ENCODE measurements around the gene MRPL51.
"Not testable (repeated sequence)": the region's sequence is repeated elsewhere in the genome, so short reads cannot be mapped to it uniquely, and the experiment has no call there.

Gene MRPL51

DNA sequence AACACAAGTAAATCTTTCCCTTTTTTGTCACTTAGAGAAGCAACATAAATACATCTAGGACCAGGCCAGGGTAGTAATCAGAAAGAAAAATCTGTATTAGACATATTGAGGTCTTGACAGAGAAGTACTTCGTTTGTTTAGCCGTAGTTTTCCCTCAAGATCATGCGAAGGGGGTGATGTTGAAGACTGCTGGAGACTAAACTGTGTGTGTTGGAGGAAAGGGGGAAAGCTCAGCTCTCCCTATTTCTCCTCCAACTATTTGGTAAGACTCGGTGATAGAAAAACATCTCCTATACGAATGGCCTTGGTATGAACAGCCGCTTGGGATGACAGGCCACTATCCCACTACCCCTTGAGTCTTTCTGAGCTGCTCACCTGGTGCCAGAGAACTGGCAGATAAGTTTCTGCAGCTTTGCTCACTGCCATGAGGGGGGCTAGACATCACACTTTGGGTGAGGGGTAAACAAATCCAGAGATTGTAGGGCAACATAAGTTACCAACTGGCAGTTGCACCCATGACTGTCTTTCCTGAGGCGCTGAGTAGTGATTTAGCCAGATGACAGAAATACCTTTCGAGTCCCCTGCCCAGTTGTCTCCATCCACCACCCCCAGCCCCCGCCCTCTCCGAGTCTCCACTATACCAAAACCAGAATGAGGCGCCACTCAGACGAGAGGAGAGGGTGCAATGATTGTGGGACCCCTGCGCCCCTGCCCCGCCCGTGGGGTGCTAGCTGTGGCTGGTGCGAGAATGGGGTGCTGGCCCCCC, 23.3 kb downstream of the MRPL51 start:
- in situ Hi-C loops (cut with HindIII; ENCODE audit: low pct_unique_long_range_greater_than_20kb, low sequenced_read_pairs): no loop called here
- DNase-seq (ENCODE audit: low read depth in 1 of 2, low spot score in 1 of 2): no peak

DNA sequence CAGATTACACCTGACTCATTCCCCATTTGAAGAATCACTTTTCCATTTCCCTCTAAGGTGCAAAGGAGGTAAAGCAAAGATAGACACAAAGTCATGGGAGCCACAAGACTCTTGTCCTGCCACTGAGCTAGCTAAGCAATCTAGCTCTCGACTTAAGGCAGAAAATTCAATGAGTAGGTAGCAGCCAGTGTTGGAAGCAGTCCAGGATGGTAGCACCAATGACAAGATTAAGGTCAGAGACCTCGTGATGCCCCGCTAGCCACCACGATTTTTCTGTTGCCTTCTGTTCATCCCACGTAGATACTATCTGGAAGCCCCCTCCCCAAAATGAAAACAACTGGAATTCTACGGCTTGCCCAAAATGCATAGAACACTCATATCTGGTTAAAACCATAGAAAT, 24.0 kb downstream of the MRPL51 start:
- no peak for DNase-seq (ENCODE audit: low read depth in 1 of 2, low spot score in 1 of 2)
- in situ Hi-C loops (cut with HindIII; ENCODE audit: low pct_unique_long_range_greater_than_20kb, low sequenced_read_pairs): no loop called here
- TF ChIP-seq JUND (IDR thresholded peaks at IDR 0.05; ENCODE audit: low read depth): no peak

More for the DNA sequence above, 23.3 kb downstream of the MRPL51 start:
- TF ChIP-seq JUND (IDR thresholded peaks at IDR 0.05; ENCODE audit: low read depth): no peak

DNA sequence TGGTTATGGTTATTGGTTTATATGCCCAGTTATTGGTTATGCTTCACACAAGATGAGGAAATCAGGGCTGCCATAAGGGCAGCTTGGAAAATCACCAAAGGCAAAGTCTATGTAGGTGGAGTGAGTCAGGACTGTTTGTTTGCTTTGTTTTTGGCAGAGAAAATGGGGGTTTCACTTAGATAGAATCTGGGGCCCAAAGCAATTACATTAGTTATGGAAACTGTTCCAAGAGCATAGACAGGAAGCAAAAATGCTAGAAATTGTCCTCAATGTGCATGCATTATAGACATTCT, 24.8 kb downstream of the MRPL51 start:
- no peak for TF ChIP-seq JUND (IDR thresholded peaks at IDR 0.05; ENCODE audit: low read depth)
- in situ Hi-C loops (cut with HindIII; ENCODE audit: low pct_unique_long_range_greater_than_20kb, low sequenced_read_pairs): no loop called here
- DNase-seq (ENCODE audit: low read depth in 1 of 2, low spot score in 1 of 2): no peak

DNA sequence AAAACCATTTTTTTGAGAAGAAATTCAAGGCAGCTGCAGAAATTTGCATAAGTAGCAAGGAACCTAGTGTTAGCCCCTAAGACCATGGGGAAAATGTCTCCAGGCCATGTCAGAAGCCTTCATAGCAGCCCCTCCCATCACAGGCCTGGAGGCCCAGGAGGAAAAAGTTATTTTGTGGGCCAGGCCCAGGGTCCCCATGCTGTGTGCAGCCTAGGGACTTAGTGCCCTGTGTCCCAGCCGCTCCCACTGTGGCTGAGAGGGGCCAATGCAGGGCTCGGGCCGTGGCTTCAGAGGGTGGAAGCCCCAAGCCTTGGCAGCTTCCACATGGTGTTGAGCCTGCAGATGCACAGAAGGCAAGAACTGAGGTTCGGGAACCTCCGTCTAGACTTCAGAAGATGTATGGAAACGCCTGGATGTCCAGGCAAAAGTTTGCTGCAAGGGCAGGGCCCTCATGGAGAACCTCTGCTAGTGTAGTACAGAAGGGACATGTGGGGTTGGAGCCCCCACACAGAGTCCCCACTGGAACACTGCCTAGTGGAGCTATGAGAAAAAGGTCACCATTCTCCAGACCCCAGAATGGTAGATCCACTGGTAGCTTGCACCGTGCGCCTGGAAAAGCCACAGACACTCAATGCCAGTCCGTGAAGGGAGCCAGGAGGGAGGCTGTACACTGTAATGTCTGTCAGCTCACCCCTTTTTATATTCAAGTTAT, 25.3 kb downstream of the MRPL51 start:
- DNase-seq (ENCODE audit: low read depth in 1 of 2, low spot score in 1 of 2); in situ Hi-C loops (cut with HindIII; ENCODE audit: low pct_unique_long_range_greater_than_20kb, low sequenced_read_pairs): not testable (repeated sequence)

DNA sequence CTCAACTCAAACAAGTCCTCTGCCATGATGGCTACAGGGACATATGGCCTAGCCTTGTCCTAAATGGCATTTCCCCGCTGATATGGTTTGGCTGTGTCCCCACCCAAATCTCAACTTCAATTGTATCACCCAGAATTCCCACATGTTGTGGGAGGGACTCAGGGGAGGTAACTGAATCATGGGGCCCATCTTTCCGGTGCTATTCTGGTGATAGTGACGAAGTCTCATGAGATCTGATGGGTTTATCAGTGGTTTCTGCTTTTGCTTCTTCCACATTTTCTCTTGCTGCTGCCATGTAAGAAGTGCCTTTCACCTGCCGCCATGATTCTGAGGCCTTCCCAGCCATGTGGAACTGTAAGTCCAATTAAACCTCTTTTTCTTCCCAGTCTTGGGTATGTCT, 26.3 kb downstream of the MRPL51 start:
- in situ Hi-C loops (cut with HindIII; ENCODE audit: low pct_unique_long_range_greater_than_20kb, low sequenced_read_pairs); DNase-seq (ENCODE audit: low read depth in 1 of 2, low spot score in 1 of 2): not testable (repeated sequence)

DNA sequence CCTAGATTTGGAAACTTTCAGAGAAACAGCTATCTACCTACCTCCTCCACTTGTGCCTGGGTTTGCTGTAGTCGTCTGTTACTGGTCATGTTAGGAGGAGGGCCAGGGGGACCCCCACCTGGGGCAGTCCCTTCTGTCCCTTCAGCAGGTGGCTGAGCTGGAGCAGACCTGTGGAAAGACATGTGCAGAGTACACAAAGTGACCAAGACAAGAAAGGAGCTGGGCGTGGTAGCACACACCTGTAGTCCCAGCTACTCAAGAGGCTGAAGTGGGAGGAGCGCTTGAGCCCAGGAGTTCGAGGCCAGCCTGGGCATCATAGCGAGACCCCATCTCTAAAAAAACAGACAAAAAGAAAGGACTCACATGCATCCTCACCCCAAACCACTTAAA, 26.9 kb downstream of the MRPL51 start:
- DNase-seq (ENCODE audit: low read depth in 1 of 2, low spot score in 1 of 2): no peak
- in situ Hi-C loops (cut with HindIII; ENCODE audit: low pct_unique_long_range_greater_than_20kb, low sequenced_read_pairs): no loop called here
- TF ChIP-seq JUND (IDR thresholded peaks at IDR 0.05; ENCODE audit: low read depth): no peak

DNA sequence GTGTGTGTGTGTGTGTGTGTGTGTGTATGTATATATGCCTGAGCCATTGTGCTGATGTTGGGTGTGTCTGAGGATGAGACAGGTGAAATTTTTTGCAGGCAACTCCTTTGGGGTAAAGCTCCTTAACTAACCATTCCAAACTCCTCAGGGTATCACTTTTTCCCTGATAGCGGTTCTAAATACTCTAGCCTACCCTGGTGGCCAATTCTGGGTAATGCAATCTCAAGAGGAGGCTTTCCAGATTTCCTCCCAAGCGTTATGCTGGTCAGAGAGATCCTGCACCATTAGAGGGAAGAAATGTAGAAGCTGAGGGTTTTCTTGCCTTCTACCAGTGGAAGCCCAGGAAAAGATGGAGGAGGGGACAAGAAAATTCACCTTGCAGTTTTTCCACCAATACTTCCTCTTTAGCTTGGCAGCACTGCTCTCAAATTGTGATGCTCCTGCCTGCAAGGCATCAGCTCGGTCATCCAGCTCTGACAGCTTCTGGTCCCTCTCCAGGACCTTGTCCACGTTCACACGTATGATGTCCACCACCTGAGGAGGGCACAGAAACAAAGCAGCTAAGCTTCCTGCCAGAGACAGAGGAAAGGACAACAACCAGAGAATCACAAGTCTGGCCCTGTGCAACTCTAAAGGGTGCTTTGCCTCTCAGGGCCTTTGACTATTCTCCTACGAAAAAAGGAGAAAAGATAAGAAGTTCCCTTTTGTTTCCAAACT, 27.4 kb downstream of the MRPL51 start:
- in situ Hi-C loops (cut with HindIII; ENCODE audit: low pct_unique_long_range_greater_than_20kb, low sequenced_read_pairs): no loop called here
- no peak for TF ChIP-seq JUND (IDR thresholded peaks at IDR 0.05; ENCODE audit: low read depth)
- peak; percentile 8 to 53 for DNase-seq (ENCODE audit: low read depth in 1 of 2, low spot score in 1 of 2)

DNA sequence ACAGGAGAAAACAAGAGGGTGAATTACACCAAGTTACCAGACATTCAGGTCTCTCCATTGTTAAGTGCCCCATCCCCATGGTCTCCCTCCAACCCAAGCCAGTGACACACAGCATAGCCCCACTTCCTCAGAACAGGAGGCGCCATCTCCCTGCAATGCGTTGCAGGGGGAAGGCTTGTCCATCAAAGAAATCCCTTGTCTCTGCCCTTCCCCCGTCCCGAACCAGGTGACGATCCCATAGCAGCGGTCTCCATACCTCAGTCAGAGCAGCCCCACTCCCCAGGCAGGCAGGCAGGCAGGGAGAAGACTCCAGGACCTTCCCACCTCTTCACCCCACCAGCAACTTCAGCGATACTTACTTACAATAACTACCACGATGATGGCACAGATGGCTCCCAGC, 28.5 kb downstream of the MRPL51 start:
- TF ChIP-seq JUND (IDR thresholded peaks at IDR 0.05; ENCODE audit: low read depth): no peak
- DNase-seq (ENCODE audit: low read depth in 1 of 2, low spot score in 1 of 2): no peak
- in situ Hi-C loops (cut with HindIII; ENCODE audit: low pct_unique_long_range_greater_than_20kb, low sequenced_read_pairs): no loop called here

DNA sequence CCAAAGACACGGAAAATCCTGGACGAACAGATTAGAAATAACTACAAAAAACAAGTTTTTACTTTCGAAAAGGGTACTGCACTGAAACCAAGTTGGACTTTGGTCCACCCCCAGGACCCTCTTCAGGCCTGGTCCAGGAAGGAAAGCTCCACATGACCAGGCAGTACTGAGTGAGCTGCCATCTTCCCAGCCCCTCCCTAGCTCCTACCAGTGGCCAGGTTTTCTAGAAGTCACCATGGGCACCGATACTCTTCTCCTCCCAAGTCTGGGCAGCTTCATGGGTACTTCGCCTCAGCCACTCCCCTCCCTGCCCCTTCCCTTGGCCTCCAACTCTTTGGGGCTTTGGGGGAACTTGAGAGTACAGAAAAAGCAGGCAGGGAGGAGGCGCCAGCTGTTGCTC, 29.2 kb downstream of the MRPL51 start:
- no peak for TF ChIP-seq JUND (IDR thresholded peaks at IDR 0.05; ENCODE audit: low read depth)
- in situ Hi-C loops (cut with HindIII; ENCODE audit: low pct_unique_long_range_greater_than_20kb, low sequenced_read_pairs): no loop called here
- DNase-seq (ENCODE audit: low read depth in 1 of 2, low spot score in 1 of 2): no peak

DNA sequence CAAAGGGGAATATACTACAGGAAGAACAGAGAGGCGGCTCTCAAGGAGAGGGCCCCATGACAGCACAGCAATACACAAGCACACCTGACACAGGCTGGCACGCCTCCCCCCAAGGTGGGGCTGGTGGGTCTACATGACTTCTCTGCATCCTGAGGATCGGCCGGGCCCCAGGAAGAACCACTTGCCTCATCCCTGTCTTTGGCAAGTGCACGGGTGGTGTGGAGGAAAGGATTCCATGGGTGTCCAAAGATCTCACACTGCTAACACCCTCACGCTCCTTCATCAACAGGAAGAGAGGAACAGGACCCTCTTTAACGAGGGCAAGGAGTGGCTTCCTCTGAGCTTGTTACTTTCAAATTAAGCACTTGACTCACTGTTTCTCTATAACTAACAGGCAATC, 29.8 kb downstream of the MRPL51 start:
- TF ChIP-seq JUND (IDR thresholded peaks at IDR 0.05; ENCODE audit: low read depth): no peak
- DNase-seq (ENCODE audit: low read depth in 1 of 2, low spot score in 1 of 2): no peak
- in situ Hi-C loops (cut with HindIII; ENCODE audit: low pct_unique_long_range_greater_than_20kb, low sequenced_read_pairs): no loop called here

DNA sequence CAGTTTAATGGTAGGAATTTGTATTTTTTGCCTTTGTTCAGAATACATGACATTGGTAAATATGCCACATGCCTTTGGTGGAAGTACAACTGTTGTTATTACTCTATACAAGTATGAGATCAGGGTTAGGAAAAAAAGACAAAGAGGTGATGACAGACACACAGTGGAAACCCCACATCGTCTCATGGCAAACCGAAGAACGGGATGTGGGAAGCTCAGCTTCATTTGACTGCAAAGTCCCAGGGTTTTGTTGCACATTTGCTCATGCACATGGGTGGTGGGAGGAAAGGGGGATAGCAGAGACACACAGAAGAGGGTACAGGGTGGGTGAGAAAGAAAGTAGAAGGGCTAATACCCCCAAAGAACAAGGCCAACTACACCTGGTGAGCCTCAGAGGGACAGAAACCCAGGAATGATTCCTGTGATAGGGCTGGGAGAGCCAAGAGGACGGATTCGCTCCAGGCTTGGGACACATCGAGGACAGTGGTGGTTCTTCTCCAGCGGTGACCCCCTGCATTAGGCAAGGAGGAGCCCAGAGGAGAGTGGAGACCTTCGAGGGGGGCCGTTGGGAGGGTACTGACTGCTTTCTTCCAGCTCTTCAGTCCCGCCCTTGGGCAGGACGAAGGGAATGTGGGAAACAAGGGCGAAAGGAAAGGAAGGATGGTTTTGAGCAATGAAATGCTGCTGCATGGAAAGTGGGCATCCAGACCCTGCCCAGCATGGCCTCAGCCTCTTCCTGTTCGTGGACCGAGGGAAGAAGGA, 30.6 kb downstream of the MRPL51 start:
- in situ Hi-C loops (cut with HindIII; ENCODE audit: low pct_unique_long_range_greater_than_20kb, low sequenced_read_pairs): no loop called here
- no peak for DNase-seq (ENCODE audit: low read depth in 1 of 2, low spot score in 1 of 2)
- no peak for TF ChIP-seq JUND (IDR thresholded peaks at IDR 0.05; ENCODE audit: low read depth)

DNA sequence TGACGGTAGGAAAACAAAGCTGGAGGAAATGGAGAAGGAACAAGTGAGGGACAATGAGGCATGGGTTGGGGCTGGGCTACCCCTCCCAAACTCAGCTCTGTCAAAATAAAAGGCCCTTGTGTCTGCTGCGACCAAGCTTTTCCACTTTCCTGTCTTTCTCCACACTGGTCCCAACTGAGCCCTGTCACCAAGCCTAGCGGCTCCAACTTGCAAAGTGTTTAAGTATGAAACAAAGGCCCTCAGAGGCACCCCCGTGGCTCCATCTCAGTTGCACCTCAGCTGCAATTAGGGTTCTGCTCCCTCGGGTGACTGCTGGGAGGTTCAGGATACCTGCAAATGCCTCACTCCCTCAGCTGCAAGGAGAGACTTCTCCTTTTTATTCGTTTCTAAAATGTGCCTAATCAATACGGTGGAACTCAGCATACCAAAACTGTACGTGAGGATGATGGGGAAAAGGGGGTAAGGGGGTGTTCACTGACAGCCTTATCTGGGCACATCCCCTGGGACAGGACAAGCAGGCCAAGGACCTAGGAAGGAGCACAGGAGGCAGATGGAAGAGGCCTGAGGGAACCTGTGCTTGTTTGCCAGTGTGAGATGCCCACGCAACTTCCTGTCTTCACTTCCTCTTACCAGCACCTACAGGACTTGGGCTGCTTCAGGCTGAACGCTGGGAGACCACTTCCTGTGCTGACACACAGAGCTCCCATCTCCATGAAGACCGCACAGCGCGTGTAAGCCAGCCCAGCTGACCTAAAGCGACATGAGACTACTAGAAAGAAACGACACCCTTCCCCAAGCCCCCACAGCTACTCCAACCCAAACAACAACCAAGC, 31.4 kb downstream of the MRPL51 start:
- TF ChIP-seq JUND (IDR thresholded peaks at IDR 0.05; ENCODE audit: low read depth): no peak
- DNase-seq (ENCODE audit: low read depth in 1 of 2, low spot score in 1 of 2): no peak
- in situ Hi-C loops (cut with HindIII; ENCODE audit: low pct_unique_long_range_greater_than_20kb, low sequenced_read_pairs): no loop called here

All from T47D (cell line).